Placental epithelial cell (primary cell): Measurements from ENCODE around the gene NOS1AP. TPM values are rescaled to one million over a fixed set of nuclear protein-coding genes. Genes with fewer than 3 reads are reported as not detected.

Experiments
- small RNA-seq: library from RNA; depleted of rRNA; stranded (forward); fragments of <200 nt; gene quantifications from one replicate; pipeline ENCODE3, GENCODE V24; 2012
- total RNA-seq: library from RNA; depleted of rRNA; stranded (reverse); fragments of >200 nt; gene quantifications from 2 replicates; pipeline ENCODE4 v1.2.3, GENCODE V29; 2012

The NOS1AP gene
- 2.1 and 6.3 TPM in 2 replicates for total RNA-seq

GRCh38 chr1:162069334-162070093 lies at the start of gene NOS1AP:
TSS of gene NOS1AP (plus strand) at chr1:162069691. CDS start at chr1:162070178, 487 bp downstream.

GRCh38 chr1:162023547-162024501 lies 45.7 kb upstream of the NOS1AP start, which contains the start of gene OLFML2B:
TSS of gene OLFML2B (minus strand) at chr1:162023869. CDS start at chr1:162023430, 439 bp downstream.

GRCh38 chr1:162376691-162377090 lies 307.2 kb downstream of the NOS1AP start, which contains the start of gene SPATA46:
TSS of gene SPATA46 (minus strand) at chr1:162376854. CDS start at chr1:162376790, 64 bp downstream.

GRCh38 chr1:162381383-162381782 lies 311.9 kb downstream of the NOS1AP start, which contains the start of gene C1orf226:
TSS of gene C1orf226 (plus strand) at chr1:162381728. CDS start at chr1:162381902, 174 bp downstream.

GRCh38 chr1:162412002-162412401 lies 342.5 kb downstream of the NOS1AP start, which contains the start of gene SH2D1B:
TSS of gene SH2D1B (minus strand) at chr1:162412136. CDS start at chr1:162412016, 120 bp downstream.

Small RNA genes lying within 50 kb of the gene (small RNA-seq; reads per million reads assigned to genes)
- not detected for gene MIR4654
- gene MIR556 = not detected
- not detected for gene RNA5SP61

Other genes starting within 250 kb of the NOS1AP start
- 0.11 and 0.39 TPM in 2 replicates for gene OLFML2B, start 45.8 kb upstream of the NOS1AP start, total RNA-seq